ENCODE results near the gene AFDN.

Gene AFDN

DNA sequence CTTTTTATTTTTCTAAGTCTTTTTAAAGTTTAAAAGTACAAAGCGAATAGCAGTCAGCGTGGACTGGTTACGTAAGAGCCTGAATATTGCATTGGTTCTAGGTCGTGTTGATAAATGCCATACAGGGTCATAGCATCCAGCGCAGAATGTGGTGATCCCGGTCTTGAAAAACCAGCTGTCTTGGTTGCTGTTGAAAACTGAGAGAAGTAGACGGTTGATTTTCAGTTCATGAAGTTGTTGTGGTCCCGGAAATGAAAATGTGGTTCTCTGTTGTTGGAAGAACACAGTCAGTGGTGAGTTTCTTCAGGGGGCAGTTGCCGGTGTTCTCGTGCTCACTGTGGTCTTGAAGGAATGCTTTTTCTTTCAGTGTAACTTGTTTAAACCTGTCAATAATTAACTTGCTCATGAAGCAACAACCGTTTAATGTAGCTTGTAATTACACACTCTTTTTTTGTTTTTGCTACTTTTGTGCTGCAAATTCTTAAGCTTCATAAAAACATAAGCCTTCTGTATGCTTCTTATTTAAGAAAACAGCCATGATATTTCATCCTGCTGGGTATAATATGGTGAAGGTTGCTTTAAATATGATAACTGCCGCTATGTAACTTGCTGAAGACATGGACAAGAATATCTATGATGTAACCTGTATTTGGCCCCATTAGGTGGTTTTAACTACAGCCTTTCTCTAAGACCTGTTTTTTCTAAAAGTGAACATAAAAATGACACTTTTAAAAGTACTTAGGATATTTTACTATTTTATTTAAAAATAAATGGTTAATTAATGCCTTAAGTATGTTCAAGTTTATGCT is 106.0 kb downstream of the AFDN start:
- Histone ChIP-seq H3K4me2 (ENCODE audit: insufficient read depth, low read length) (peak overlapping the region; percentile 4; the same call in 1 of the 2 replicates), H4K20me1 (ENCODE audit: insufficient read depth, low read length) (no peaks in the 10 kb centered on the region), H2AFZ (ENCODE audit: low read depth, low read length) (no peak overlapping the region), H3K4me1 (ENCODE audit: insufficient read depth, low read length) (peaks cover 25% of the 10 kb centered on the region), H3K79me2 (ENCODE audit: insufficient read depth, low read length) (no peaks in the 10 kb centered on the region), H3K27me3 (ENCODE audit: insufficient read depth, low read length, poor library complexity) (peaks cover 2% of the 10 kb centered on the region), H3K9me3 (ENCODE audit: insufficient read depth, low read length, severe bottlenecking) (no peaks in the 10 kb centered on the region), H3K4me3 (ENCODE audit: low read depth in 1 of 2, low read length in 2 of 2) (no peak overlapping the region), H3K36me3 (ENCODE audit: insufficient read depth, low read length) (no peaks in the 10 kb centered on the region), H3K27ac (ENCODE audit: low read length) (peak overlapping the region; percentile 72), H3K9ac (ENCODE audit: low read depth, low read length) (peak overlapping the region; percentile 32; the same call in 1 of the 2 replicates)
- ATAC-seq (ENCODE audit: insufficient read depth, low read depth): peak; percentile 87
- DNase-seq: peak; percentile 60
- no peak for TF ChIP-seq CTCF (IDR thresholded peaks at IDR 0.05; ENCODE audit: borderline replicate concordance, extremely low read depth, low read length, poor library complexity, severe bottlenecking)
- no peak for TF ChIP-seq EZH2 (IDR thresholded peaks at IDR 0.05; ENCODE audit: borderline replicate concordance, low read depth, low read length, severe bottlenecking)

GRCh38 chr6:167933290-167933689 is 106.6 kb downstream of the AFDN start:
- Histone ChIP-seq H3K27ac (ENCODE audit: low read length) (peak overlapping the region; percentile 27; the same call in 1 of the 2 replicates), H3K27me3 (ENCODE audit: insufficient read depth, low read length, poor library complexity) (peaks cover 2% of the 10 kb centered on the region), H3K36me3 (ENCODE audit: insufficient read depth, low read length) (no peaks in the 10 kb centered on the region), H3K79me2 (ENCODE audit: insufficient read depth, low read length) (no peaks in the 10 kb centered on the region), H3K4me3 (ENCODE audit: low read depth in 1 of 2, low read length in 2 of 2) (no peak overlapping the region), H4K20me1 (ENCODE audit: insufficient read depth, low read length) (no peaks in the 10 kb centered on the region), H3K9ac (ENCODE audit: low read depth, low read length) (peak overlapping the region; percentile 22; the same call in 1 of the 2 replicates), H3K4me2 (ENCODE audit: insufficient read depth, low read length) (no peak overlapping the region; the same call in 1 of the 2 replicates), H3K4me1 (ENCODE audit: insufficient read depth, low read length) (peaks cover 25% of the 10 kb centered on the region), H3K9me3 (ENCODE audit: insufficient read depth, low read length, severe bottlenecking) (no peaks in the 10 kb centered on the region), H2AFZ (ENCODE audit: low read depth, low read length) (no peak overlapping the region)
- ATAC-seq (ENCODE audit: insufficient read depth, low read depth) (no peak), DNase-seq (no peak)
- TF ChIP-seq EZH2 (IDR thresholded peaks at IDR 0.05; ENCODE audit: borderline replicate concordance, low read depth, low read length, severe bottlenecking): no peak
- no peak for TF ChIP-seq CTCF (IDR thresholded peaks at IDR 0.05; ENCODE audit: borderline replicate concordance, extremely low read depth, low read length, poor library complexity, severe bottlenecking)

- Histone ChIP-seq H3K4me2 (ENCODE audit: insufficient read depth, low read length) (no peak overlapping the region), H3K9me3 (ENCODE audit: insufficient read depth, low read length, severe bottlenecking) (no peaks in the 10 kb centered on the region), H4K20me1 (ENCODE audit: insufficient read depth, low read length) (no peaks in the 10 kb centered on the region), H3K27me3 (ENCODE audit: insufficient read depth, low read length, poor library complexity) (peaks cover 2% of the 10 kb centered on the region), H3K27ac (ENCODE audit: low read length) (peak overlapping the region; percentile 3; the same call in 1 of the 2 replicates), H3K4me1 (ENCODE audit: insufficient read depth, low read length) (peaks cover 25% of the 10 kb centered on the region), H3K9ac (ENCODE audit: low read depth, low read length) (no peak overlapping the region), H3K79me2 (ENCODE audit: insufficient read depth, low read length) (no peaks in the 10 kb centered on the region), H3K36me3 (ENCODE audit: insufficient read depth, low read length) (no peaks in the 10 kb centered on the region), H3K4me3 (ENCODE audit: low read depth in 1 of 2, low read length in 2 of 2) (no peak overlapping the region), H2AFZ (ENCODE audit: low read depth, low read length) (no peak overlapping the region)
- ATAC-seq (ENCODE audit: insufficient read depth, low read depth) (no peak), DNase-seq (peak; percentile 20)
- TF ChIP-seq CTCF (IDR thresholded peaks at IDR 0.05; ENCODE audit: borderline replicate concordance, extremely low read depth, low read length, poor library complexity, severe bottlenecking) (no peak), EZH2 (IDR thresholded peaks at IDR 0.05; ENCODE audit: borderline replicate concordance, low read depth, low read length, severe bottlenecking) (no peak)
Measured at GRCh38 chr6:167933847-167934246, 107.1 kb downstream of the AFDN start.

Measured in DND-41 (cell line).